ENCODE results near the gene KSR2.
"Not testable (repeated sequence)": the region's sequence is repeated elsewhere in the genome, so short reads cannot be mapped to it uniquely, and the experiment has no call there.

The KSR2 gene

GRCh38 chr12:117882603-117883184, 86.1 kb downstream of the KSR2 start:
- DNase-seq (ENCODE audit: insufficient read length, low spot score) (no peak), FAIRE-seq (no peak)
- TF ChIP-seq SPI1 (IDR thresholded peaks at IDR 0.05; ENCODE audit: low read depth, low read length) (no peak), POU2F2 (IDR thresholded peaks at IDR 0.05; ENCODE audit: low read depth, low read length) (no peak), TAF1 (IDR thresholded peaks at IDR 0.05; ENCODE audit: low read depth, low read length) (no peak), POLR2AphosphoS5 (IDR thresholded peaks at IDR 0.05; ENCODE audit: low read depth, low read length) (no peak), PAX5 (IDR thresholded peaks at IDR 0.05; ENCODE audit: insufficient read depth, low read length, severe bottlenecking) (no peak), POLR2A (IDR thresholded peaks at IDR 0.05; ENCODE audit: low read depth, low read length) (no peak)

GRCh38 chr12:117882181-117882580, 86.6 kb downstream of the KSR2 start:
- DNase-seq (ENCODE audit: insufficient read length, low spot score) = no peak
- TF ChIP-seq POU2F2 (IDR thresholded peaks at IDR 0.05; ENCODE audit: low read depth, low read length) = no peak
- TF ChIP-seq POLR2A (IDR thresholded peaks at IDR 0.05; ENCODE audit: low read depth, low read length) = no peak
- no peak for TF ChIP-seq SPI1 (IDR thresholded peaks at IDR 0.05; ENCODE audit: low read depth, low read length)
- no peak for TF ChIP-seq POLR2AphosphoS5 (IDR thresholded peaks at IDR 0.05; ENCODE audit: low read depth, low read length)
- no peak for TF ChIP-seq PAX5 (IDR thresholded peaks at IDR 0.05; ENCODE audit: insufficient read depth, low read length, severe bottlenecking)
- FAIRE-seq = peak; percentile 51

DNA sequence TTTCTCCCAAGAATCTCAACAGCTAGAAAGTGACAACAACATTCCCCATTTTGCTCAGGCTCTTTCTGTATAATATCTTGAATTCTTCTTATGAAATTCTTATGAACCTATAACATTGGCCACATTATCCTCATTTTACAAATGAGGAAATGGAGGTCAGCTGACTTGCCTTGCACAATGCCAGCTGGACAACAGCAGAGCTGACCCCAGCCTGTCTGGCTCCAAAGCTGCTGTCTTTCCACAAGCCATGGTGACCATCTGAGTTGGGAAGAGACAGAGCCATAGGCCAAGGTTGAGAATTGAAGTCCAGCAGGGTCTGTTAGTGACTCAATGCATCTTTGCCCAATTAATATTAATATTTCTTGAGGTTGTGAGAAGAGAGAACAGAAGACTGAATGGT, 87.3 kb downstream of the KSR2 start:
- no peak for FAIRE-seq
- TF ChIP-seq POU2F2 (IDR thresholded peaks at IDR 0.05; ENCODE audit: low read depth, low read length) (no peak), POLR2A (IDR thresholded peaks at IDR 0.05; ENCODE audit: low read depth, low read length) (no peak), POLR2AphosphoS5 (IDR thresholded peaks at IDR 0.05; ENCODE audit: low read depth, low read length) (no peak), TAF1 (IDR thresholded peaks at IDR 0.05; ENCODE audit: low read depth, low read length) (no peak), PAX5 (IDR thresholded peaks at IDR 0.05; ENCODE audit: insufficient read depth, low read length, severe bottlenecking) (no peak), SPI1 (IDR thresholded peaks at IDR 0.05; ENCODE audit: low read depth, low read length) (no peak)
- no peak for DNase-seq (ENCODE audit: insufficient read length, low spot score)

DNA sequence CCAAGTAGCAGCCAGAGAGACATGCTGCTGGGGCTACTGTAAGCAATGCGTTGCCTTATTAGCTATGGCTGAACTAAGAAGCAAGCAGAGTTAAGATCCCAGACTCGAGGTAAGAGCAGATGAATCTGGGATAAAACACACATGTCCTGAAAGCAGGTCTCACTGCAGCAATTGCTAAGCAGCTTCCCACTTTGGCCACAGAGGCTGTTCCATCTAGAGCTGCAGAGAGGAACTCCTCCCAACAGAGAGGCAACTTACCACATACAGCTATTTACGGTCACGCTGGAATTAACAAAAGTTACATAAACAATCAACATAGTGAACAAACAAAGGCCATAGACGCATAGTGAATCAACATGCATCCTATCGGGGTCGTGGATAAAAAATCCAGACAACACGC, 90.2 kb downstream of the KSR2 start:
- no peak for TF ChIP-seq POLR2AphosphoS5 (IDR thresholded peaks at IDR 0.05; ENCODE audit: low read depth, low read length)
- TF ChIP-seq PAX5 (IDR thresholded peaks at IDR 0.05; ENCODE audit: insufficient read depth, low read length, severe bottlenecking) = no peak
- no peak for TF ChIP-seq POLR2A (IDR thresholded peaks at IDR 0.05; ENCODE audit: low read depth, low read length)
- no peak for TF ChIP-seq SPI1 (IDR thresholded peaks at IDR 0.05; ENCODE audit: low read depth, low read length)
- TF ChIP-seq TAF1 (IDR thresholded peaks at IDR 0.05; ENCODE audit: low read depth, low read length) = no peak
- no peak for TF ChIP-seq POU2F2 (IDR thresholded peaks at IDR 0.05; ENCODE audit: low read depth, low read length)
- no peak for DNase-seq (ENCODE audit: insufficient read length, low spot score)
- no peak for FAIRE-seq

DNA sequence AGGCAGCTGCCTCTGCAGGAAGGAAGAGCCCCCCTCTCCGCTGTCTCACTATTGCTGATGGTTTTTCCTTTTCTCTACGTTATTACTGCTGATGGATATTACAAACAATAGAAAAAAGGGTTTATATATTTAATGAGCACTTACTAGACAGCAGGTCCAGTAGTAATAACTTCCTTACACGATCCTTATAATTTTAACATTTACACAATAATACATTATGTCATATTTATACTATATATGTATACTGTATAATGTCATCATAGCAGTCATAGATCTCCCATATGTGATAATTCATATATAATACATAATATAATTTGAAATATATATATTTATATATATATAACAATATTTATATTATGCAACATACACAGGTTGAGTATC, 92.4 kb downstream of the KSR2 start:
- DNase-seq (ENCODE audit: insufficient read length, low spot score) = no peak
- no peak for FAIRE-seq
- TF ChIP-seq POLR2AphosphoS5 (IDR thresholded peaks at IDR 0.05; ENCODE audit: low read depth, low read length) (no peak), SPI1 (IDR thresholded peaks at IDR 0.05; ENCODE audit: low read depth, low read length) (no peak), TAF1 (IDR thresholded peaks at IDR 0.05; ENCODE audit: low read depth, low read length) (no peak), POLR2A (IDR thresholded peaks at IDR 0.05; ENCODE audit: low read depth, low read length) (no peak), POU2F2 (IDR thresholded peaks at IDR 0.05; ENCODE audit: low read depth, low read length) (no peak), PAX5 (IDR thresholded peaks at IDR 0.05; ENCODE audit: insufficient read depth, low read length, severe bottlenecking) (no peak)

- DNase-seq (ENCODE audit: insufficient read length, low spot score) = peak; percentile 30
- TF ChIP-seq POLR2A (IDR thresholded peaks at IDR 0.05; ENCODE audit: low read depth, low read length) (no peak), POU2F2 (IDR thresholded peaks at IDR 0.05; ENCODE audit: low read depth, low read length) (no peak), SPI1 (IDR thresholded peaks at IDR 0.05; ENCODE audit: low read depth, low read length) (no peak), POLR2AphosphoS5 (IDR thresholded peaks at IDR 0.05; ENCODE audit: low read depth, low read length) (no peak), PAX5 (IDR thresholded peaks at IDR 0.05; ENCODE audit: insufficient read depth, low read length, severe bottlenecking) (no peak), TAF1 (IDR thresholded peaks at IDR 0.05; ENCODE audit: low read depth, low read length) (no peak)
- FAIRE-seq = peak; percentile 50
Observed at GRCh38 chr12:117875744-117876435, 92.9 kb downstream of the KSR2 start.

DNA sequence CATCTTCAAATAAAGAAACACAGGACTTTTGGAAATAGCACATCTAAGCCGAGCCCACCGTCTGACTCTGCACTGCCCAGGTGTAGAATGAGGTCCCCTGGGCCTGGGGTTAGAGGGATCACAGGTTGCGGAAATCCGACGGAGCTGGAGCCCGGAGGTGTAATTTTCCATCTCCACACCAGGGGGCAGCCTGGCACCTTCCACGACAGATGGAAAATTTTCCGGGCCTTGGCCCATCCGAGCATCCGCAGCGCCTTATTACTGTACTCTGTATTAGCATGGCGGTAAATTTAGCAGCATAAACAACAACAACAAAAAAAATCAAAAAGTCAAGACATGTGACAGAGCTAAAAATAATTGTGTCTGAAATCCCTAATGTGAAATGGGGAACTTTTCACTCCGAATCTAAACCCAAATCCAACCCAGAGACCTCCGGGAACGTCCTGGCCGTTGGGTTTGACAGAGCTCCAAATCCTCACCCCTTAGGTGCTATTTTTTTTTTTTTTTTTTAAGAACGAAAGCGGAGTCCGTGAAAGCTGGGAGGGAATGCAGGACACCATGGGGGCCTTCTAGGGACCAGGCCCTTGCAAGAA, 93.9 kb downstream of the KSR2 start:
- FAIRE-seq (peak; percentile 78), DNase-seq (ENCODE audit: insufficient read length, low spot score) (peak; percentile 47)
- no peak for TF ChIP-seq SPI1 (IDR thresholded peaks at IDR 0.05; ENCODE audit: low read depth, low read length)
- peak; percentile 22; the same call in 1 of the 2 replicates for TF ChIP-seq POU2F2 (IDR thresholded peaks at IDR 0.05; ENCODE audit: low read depth, low read length)

- FAIRE-seq; DNase-seq (ENCODE audit: insufficient read length, low spot score): not testable (repeated sequence)
Observed at GRCh38 chr12:117874198-117874597, 94.6 kb downstream of the KSR2 start.

DNA sequence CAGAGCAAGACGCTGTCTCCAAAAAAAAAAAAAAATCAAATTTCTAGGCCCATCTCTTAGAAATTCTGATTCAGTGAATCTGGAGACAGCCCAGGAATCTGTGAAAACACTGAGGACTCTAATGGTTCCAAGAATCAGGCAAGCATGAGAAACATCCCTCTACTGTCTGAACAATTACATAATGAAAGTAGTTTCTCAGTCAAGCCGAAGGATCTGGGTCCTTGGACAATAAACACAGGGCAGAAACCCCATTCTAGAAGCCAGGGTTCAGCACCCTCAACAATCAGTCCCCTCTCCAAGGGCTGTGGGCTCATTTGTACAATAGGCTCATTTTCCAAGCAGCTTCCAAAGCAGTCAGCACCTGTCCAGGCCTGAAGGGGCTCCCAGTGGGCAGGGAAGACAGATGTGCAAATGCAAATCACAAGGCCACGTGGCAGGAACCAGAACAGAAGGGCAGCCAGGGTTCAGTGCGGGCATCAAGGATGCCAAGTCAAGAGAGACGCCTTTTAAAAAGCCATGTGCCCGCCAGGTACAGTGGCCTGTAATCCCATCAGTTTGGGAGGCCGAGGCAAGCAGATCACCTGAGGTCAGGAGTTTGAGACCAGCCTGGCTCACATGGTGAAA, 96.1 kb downstream of the KSR2 start:
- FAIRE-seq = no peak
- TF ChIP-seq PAX5 (IDR thresholded peaks at IDR 0.05; ENCODE audit: insufficient read depth, low read length, severe bottlenecking) (no peak), POLR2AphosphoS5 (IDR thresholded peaks at IDR 0.05; ENCODE audit: low read depth, low read length) (no peak), POU2F2 (IDR thresholded peaks at IDR 0.05; ENCODE audit: low read depth, low read length) (no peak), TAF1 (IDR thresholded peaks at IDR 0.05; ENCODE audit: low read depth, low read length) (no peak), POLR2A (IDR thresholded peaks at IDR 0.05; ENCODE audit: low read depth, low read length) (no peak)
- DNase-seq (ENCODE audit: insufficient read length, low spot score) = no peak

Measured in GM12891 (cell line).